B cell (primary cell): ENCODE measurements around the gene FRG2. TPM values are rescaled to one million over a fixed set of nuclear protein-coding genes. Genes with fewer than 3 reads are reported as not detected.
"Not testable (repeated sequence)": the region's sequence is repeated elsewhere in the genome, so short reads cannot be mapped to it uniquely, and the experiment has no call there.

ENCODE experiments used
- ATAC-seq: fragments of 200-7000 bp; cut with Tn5 transposase; one replicate; pipeline ENCODE4 v1.10.0; 2021; ENCODE audit warnings: low read depth, mild to moderate bottlenecking, moderate number of reproducible peaks, moderate library complexity
- CTCF ChIA-PET: fragments of 350-600 bp; sonication (Branson Sonifier 250); formaldehyde crosslinking; loops from one replicate; lab custom pipeline; 2021; ENCODE audit warnings: antibody characterized with exemption, inconsistent platforms; lab: Charles Lee
- POLR2A ChIA-PET: fragments of 350-600 bp; sonication (Branson Sonifier 250); formaldehyde crosslinking; loops from one replicate; lab custom pipeline; 2021; ENCODE audit warnings: antibody characterized with exemption; lab: Charles Lee
- DNase-seq: peaks from one replicate; pipeline ENCODE4 v3.0.0; 2013
- H2AFZ ChIP-seq: 2 replicates; pipeline ENCODE4 v1.6.1; 2012; ENCODE audit warnings: mild to moderate bottlenecking, low read depth, low read length; ENCODE audit not compliant: insufficient read depth, poor library complexity, severe bottlenecking
- H3K27ac ChIP-seq, 2 donors: 1 replicate in 1 of 2; 2 replicates in 1 of 2; pipeline ENCODE4 v1.5.1; 2012 to 2013; ENCODE audit warnings: low read length in 2 of 2, mild to moderate bottlenecking in 2 of 2, moderate library complexity in 1 of 2
- H3K27me3 ChIP-seq, 4 experiments: fragments of 200-600 bp in 1 of 4; sonication (generic) in 1 of 4; replicated peaks in 1 of 4; 1 replicate in 2 of 4; 2 replicates in 2 of 4; pipeline versions ENCODE4 v1.6.1 to v1.7.0; 2013 to 2016; ENCODE audit warnings: low read length in 3 of 4, mild to moderate bottlenecking in 2 of 4, mixed read lengths in 1 of 4, moderate library complexity in 1 of 4; ENCODE audit not compliant: insufficient read depth in 4 of 4, control insufficient read depth in 3 of 4; ENCODE audit errors: control extremely low read depth in 1 of 4
- H3K36me3 ChIP-seq, 2 experiments: replicated peaks in 1 of 2; 1 replicate in 1 of 2; 2 replicates in 1 of 2; pipeline versions ENCODE4 v1.6.1 to v1.7.1; 2013; ENCODE audit warnings: low read length in 1 of 2; ENCODE audit not compliant: insufficient read depth in 2 of 2, control insufficient read depth in 1 of 2; ENCODE audit errors: control extremely low read depth in 1 of 2, extremely low read depth in 1 of 2
- H3K4me1 ChIP-seq, 2 donors: fragments of 200-600 bp in 1 of 2; sonication (generic) in 1 of 2; 1 replicate in 1 of 2; 2 replicates in 1 of 2; pipeline versions ENCODE4 v1.5.1 to v1.6.1; 2013 to 2017; ENCODE audit warnings: low read length in 2 of 2; ENCODE audit not compliant: control insufficient read depth in 2 of 2, insufficient read depth in 2 of 2
- H3K4me2 ChIP-seq: replicated peaks from 2 replicates; pipeline ENCODE3; 2012; ENCODE audit warnings: mild to moderate bottlenecking, low read depth, low read length; ENCODE audit not compliant: poor library complexity, severe bottlenecking
- H3K4me3 ChIP-seq, 5 experiments: fragments of 200-600 bp in 1 of 5; sonication (generic) in 1 of 5; 1 replicate in 3 of 5; 2 replicates in 2 of 5; pipeline versions ENCODE4 v1.5.1 to v1.7.0; 2011 to 2016; ENCODE audit warnings: low read length in 4 of 5, mild to moderate bottlenecking in 4 of 5, low read depth in 2 of 5, control low read depth in 1 of 5, moderate library complexity in 1 of 5; ENCODE audit not compliant: insufficient read depth in 1 of 5; ENCODE audit errors: control extremely low read depth in 1 of 5, extremely low read depth in 1 of 5
- H3K79me2 ChIP-seq: fragments of 200-600 bp; sonication (generic); one replicate; pipeline ENCODE4 v1.6.0; 2016; ENCODE audit warnings: low read length; ENCODE audit not compliant: control insufficient read depth, insufficient read depth
- H3K9ac ChIP-seq: fragments of 200-600 bp; sonication (generic); 2 replicates; pipeline ENCODE4 v1.6.1; 2017; ENCODE audit warnings: mild to moderate bottlenecking, low read length, moderate library complexity
- H3K9me3 ChIP-seq, 3 donors: one replicate each; pipeline versions ENCODE4 v1.6.1 to v1.7.1; 2013; ENCODE audit warnings: low read length in 2 of 3; ENCODE audit not compliant: control insufficient read depth in 2 of 3, insufficient read depth in 1 of 3; ENCODE audit errors: control extremely low read depth in 1 of 3
- H4K20me1 ChIP-seq: 2 replicates; pipeline ENCODE4 v1.6.0; 2012; ENCODE audit warnings: mild to moderate bottlenecking, low read length; ENCODE audit not compliant: insufficient read depth, control insufficient read depth, poor library complexity, severe bottlenecking
- H3K27ac Mint-ChIP-seq: one replicate; pipeline ENCODE4 v1.8.0; 2021; ENCODE audit warnings: mixed read lengths
- H3K27me3 Mint-ChIP-seq: one replicate; pipeline ENCODE4 v1.8.0; 2021; ENCODE audit warnings: mixed read lengths
- H3K4me1 Mint-ChIP-seq: one replicate; pipeline ENCODE4 v1.8.0; 2021; ENCODE audit warnings: mixed read lengths
- H3K4me3 Mint-ChIP-seq: one replicate; pipeline ENCODE4 v1.8.0; 2021; ENCODE audit warnings: mixed read lengths
- H3K9me3 Mint-ChIP-seq: one replicate; pipeline ENCODE4 v1.8.0; 2022; ENCODE audit warnings: mixed read lengths; ENCODE audit not compliant: insufficient read depth
- CTCF ChIP-seq: fragments of 200-600 bp; IDR thresholded peaks from one replicate; pipeline ENCODE4 v1.8.0; 2022; ENCODE audit warnings: antibody characterized with exemption, mild to moderate bottlenecking
- EZH2 ChIP-seq: IDR thresholded peaks from 2 replicates; pipeline ENCODE4 v1.6.1; 2012; ENCODE audit warnings: borderline replicate concordance, low read depth, mild to moderate bottlenecking, moderate library complexity, low read length; ENCODE audit not compliant: insufficient read depth, poor library complexity, severe bottlenecking
- WGBS: methylation state at CpG from one replicate; pipeline ENCODE4 v1.1.5; 2013; ENCODE audit warnings: missing lambda C conversion rate; ENCODE audit not compliant: insufficient coverage; 5-methylcytosine and 5-hydroxymethylcytosine counted together
- intact Hi-C: fragments of 100-400 bp; cut with micrococcal nuclease; formaldehyde crosslinking; loops from one replicate; pipeline ENCODE4 v1.10.0; 2022
- polyA plus RNA-seq: library from polyadenylated mRNA; depleted of rRNA; stranded (reverse); fragments of >200 nt; gene quantifications from 2 replicates; pipeline ENCODE4 v1.2.3, GENCODE V29; 2012
- total RNA-seq, 2 donors: library from RNA; stranded (reverse); fragments of 120-200 nt in 1 of 2; gene quantifications; 1 replicate in 1 of 2; 2 replicates in 1 of 2; pipeline versions ENCODE4 v1.2.3 to v1.2.4, GENCODE V29; 2013 to 2022

FRG2 gene
- total and polyA plus RNA-seq, 2 donors (not counting 1 experiment from before 2014, with no cell fraction given), result not detected

GRCh38 chr4:190021973-190022372 is 5.1 kb downstream of the FRG2 start:
- Histone ChIP-seq H3K27me3 (peaks cover 0 to 43% (median 17%) of the 10 kb centered on the region in 4 experiments), H3K9me3 (peaks cover 0 to 45% (median 0%) of the 10 kb centered on the region in 3 donors), H3K4me1 (peaks cover 13 to 19% of the 10 kb centered on the region in 2 donors)
- H4K20me1 ChIP-seq, H3K4me3 ChIP-seq, H2AFZ ChIP-seq, H3K27ac ChIP-seq, H3K9me3 Mint-ChIP-seq, DNase-seq, H3K36me3 ChIP-seq, H3K27ac Mint-ChIP-seq, H3K4me2 ChIP-seq, ATAC-seq, CTCF ChIA-PET, H3K9ac ChIP-seq, H3K79me2 ChIP-seq, H3K4me3 Mint-ChIP-seq, intact Hi-C loops, POLR2A ChIA-PET: not testable (repeated sequence)
- peaks cover 19% of the 10 kb centered on the region for H3K4me1 Mint-ChIP-seq
- H3K27me3 Mint-ChIP-seq, result peaks cover 35% of the 10 kb centered on the region
- WGBS, result 48% methylated on average over 19 of the region's 39 CpGs

- Histone ChIP-seq H3K79me2 (no peaks in the 10 kb centered on the region), H2AFZ (no peak overlapping the region), H3K27ac (no peak overlapping the region), H3K4me2 (peak overlapping the region; percentile 55), H3K9ac (peak overlapping the region; percentile 47), H3K27me3 (peaks cover 0 to 52% (median 21%) of the 10 kb centered on the region in 4 experiments), H4K20me1 (no peaks in the 10 kb centered on the region), H3K9me3 (peaks cover 0 to 51% (median 0%) of the 10 kb centered on the region in 3 donors), H3K4me1 (peaks cover 13 to 19% of the 10 kb centered on the region in 2 donors), H3K4me3 (peak overlapping the region in 2 of 5 experiments; percentile 25 to 28), H3K36me3 (no peaks in the 10 kb centered on the region)
- DNase-seq, result peak; percentile 41
- CTCF ChIA-PET, result no interaction called here
- ATAC-seq, result no peak
- peaks cover 42% of the 10 kb centered on the region for H3K27me3 Mint-ChIP-seq
- POLR2A ChIA-PET, result no interaction called here
- peak overlapping the region; percentile 71 for H3K4me3 Mint-ChIP-seq
- H3K27ac Mint-ChIP-seq, result no peak overlapping the region
- peaks cover 21% of the 10 kb centered on the region for H3K4me1 Mint-ChIP-seq
- 6% methylated on average over 44 of the region's 55 CpGs for WGBS
- intact Hi-C loops, result no loop called here
- no peaks in the 10 kb centered on the region for H3K9me3 Mint-ChIP-seq
- TF ChIP-seq CTCF (no peak), EZH2 (no peak)
Measured at GRCh38 chr4:190020790-190021717, 6.0 kb downstream of the FRG2 start.

- H3K27ac ChIP-seq, H2AFZ ChIP-seq, H3K9ac ChIP-seq, H3K36me3 ChIP-seq, H3K79me2 ChIP-seq, H4K20me1 ChIP-seq, H3K27ac Mint-ChIP-seq, H3K4me2 ChIP-seq, ATAC-seq, POLR2A ChIA-PET, H3K9me3 Mint-ChIP-seq, H3K4me3 ChIP-seq, CTCF ChIA-PET, intact Hi-C loops: not testable (repeated sequence)
- Mint-ChIP-seq H3K4me1 (peaks cover 23% of the 10 kb centered on the region), H3K4me3 (peak overlapping the region; percentile 1), H3K27me3 (peaks cover 47% of the 10 kb centered on the region)
- Histone ChIP-seq H3K9me3 (peaks cover 0 to 61% (median 0%) of the 10 kb centered on the region in 3 donors), H3K27me3 (peaks cover 0 to 63% (median 27%) of the 10 kb centered on the region in 4 experiments), H3K4me1 (peaks cover 13 to 26% of the 10 kb centered on the region in 2 donors)
- WGBS, result 15% methylated on average over 24 of the region's 29 CpGs
- peak; percentile 7 for DNase-seq
Measured at GRCh38 chr4:190019859-190020463, 7.1 kb downstream of the FRG2 start.
